Neural progenitor cell (in vitro differentiated cells): ENCODE data around the gene CAPN12. TPM values are rescaled to one million over a fixed set of nuclear protein-coding genes. Genes with fewer than 3 reads are reported as not detected.
A peak's percentile ranks its signal among the peaks of the same experiment; 100 is the strongest.

Source experiments
- DNase-seq: peaks from one replicate; pipeline ENCODE4 v3.0.0-alpha.2; 2016; ENCODE audit warnings: low spot score
- H2AFZ ChIP-seq: fragments of 200-600 bp; sonication (generic); replicated peaks from 2 replicates; pipeline ENCODE4 v1.6.1; 2016; ENCODE audit warnings: antibody characterized with exemption
- H3F3A ChIP-seq: fragments of 200-600 bp; sonication (generic); 2 replicates; pipeline ENCODE4 v1.6.1; 2016; ENCODE audit warnings: antibody characterized with exemption, low read depth
- H3K27ac ChIP-seq: fragments of 200-600 bp; sonication (generic); 2 replicates; pipeline ENCODE4 v1.5.1; 2016; ENCODE audit warnings: mild to moderate bottlenecking
- H3K27me3 ChIP-seq: fragments of 200-600 bp; sonication (generic); 2 replicates; pipeline ENCODE4 v1.6.1; 2016; ENCODE audit warnings: mild to moderate bottlenecking, moderate library complexity
- H3K36me3 ChIP-seq: fragments of 200-600 bp; sonication (generic); 2 replicates; pipeline ENCODE4 v1.5.1; 2016
- H3K4me1 ChIP-seq: fragments of 200-600 bp; sonication (generic); 2 replicates; pipeline ENCODE4 v1.6.1; 2016; ENCODE audit warnings: mixed run types
- H3K4me2 ChIP-seq: fragments of 200-600 bp; sonication (generic); 2 replicates; pipeline ENCODE4 v1.6.1; 2016
- H3K4me3 ChIP-seq: fragments of 200-600 bp; sonication (generic); 2 replicates; pipeline ENCODE4 v1.5.1; 2016
- H3K79me2 ChIP-seq: fragments of 200-600 bp; sonication (generic); 2 replicates; pipeline ENCODE4 v1.6.1; 2016; ENCODE audit warnings: low read depth
- H3K9ac ChIP-seq: fragments of 200-600 bp; sonication (generic); 2 replicates; pipeline ENCODE4 v1.6.1; 2016
- H3K9me3 ChIP-seq: fragments of 200-600 bp; sonication (generic); 2 replicates; pipeline ENCODE4 v1.5.1; 2016; ENCODE audit warnings: low read depth
- H4K20me1 ChIP-seq: fragments of 200-600 bp; sonication (generic); 2 replicates; pipeline ENCODE4 v1.6.1; 2016; ENCODE audit warnings: low read depth
- H3K27ac Mint-ChIP-seq: 3 replicates; pipeline ENCODE4 v1.8.0; 2021; ENCODE audit warnings: mixed read lengths
- H3K27me3 Mint-ChIP-seq: 2 replicates; pipeline ENCODE4 v1.8.0; 2022; ENCODE audit warnings: low read depth, mild to moderate bottlenecking, inconsistent platforms, moderate library complexity, mixed read lengths; ENCODE audit not compliant: insufficient read depth
- H3K36me3 Mint-ChIP-seq: 3 replicates; pipeline ENCODE4 v1.8.0; 2021; ENCODE audit warnings: mixed read lengths
- H3K4me1 Mint-ChIP-seq: 3 replicates; pipeline ENCODE4 v1.8.0; 2021; ENCODE audit warnings: mixed read lengths
- H3K4me3 Mint-ChIP-seq: 3 replicates; pipeline ENCODE4 v1.8.0; 2021; ENCODE audit warnings: mild to moderate bottlenecking, moderate library complexity, mixed read lengths
- H3K9me3 Mint-ChIP-seq: 3 replicates; pipeline ENCODE4 v1.8.0; 2020; ENCODE audit warnings: mixed read lengths
- EZH2 ChIP-seq: fragments of 200-600 bp; sonication (generic); IDR thresholded peaks from 2 replicates; pipeline ENCODE4 v1.6.1; 2017; ENCODE audit warnings: antibody characterized with exemption, mild to moderate bottlenecking, moderate library complexity
- EZH2phosphoT487 ChIP-seq: fragments of 200-600 bp; sonication (generic); IDR thresholded peaks from 2 replicates; pipeline ENCODE4 v1.6.1; 2017; ENCODE audit warnings: antibody characterized with exemption
- total RNA-seq: library from RNA; depleted of rRNA; stranded (reverse); fragments of >200 nt; gene quantifications from 2 replicates; pipeline ENCODE4 v1.2.3, GENCODE V29; 2015; ENCODE audit warnings: low replicate concordance
- TF ChIP-seq, protein P1 (sequence below): fragments of 200-600 bp; sonication (generic); IDR thresholded peaks from 2 replicates; pipeline ENCODE4 v1.5.1; 2017; ENCODE audit warnings: antibody characterized with exemption, mild to moderate bottlenecking

CAPN12 gene
- total RNA-seq, 1 donor from 2014 or later = 1.0 TPM

DNA sequence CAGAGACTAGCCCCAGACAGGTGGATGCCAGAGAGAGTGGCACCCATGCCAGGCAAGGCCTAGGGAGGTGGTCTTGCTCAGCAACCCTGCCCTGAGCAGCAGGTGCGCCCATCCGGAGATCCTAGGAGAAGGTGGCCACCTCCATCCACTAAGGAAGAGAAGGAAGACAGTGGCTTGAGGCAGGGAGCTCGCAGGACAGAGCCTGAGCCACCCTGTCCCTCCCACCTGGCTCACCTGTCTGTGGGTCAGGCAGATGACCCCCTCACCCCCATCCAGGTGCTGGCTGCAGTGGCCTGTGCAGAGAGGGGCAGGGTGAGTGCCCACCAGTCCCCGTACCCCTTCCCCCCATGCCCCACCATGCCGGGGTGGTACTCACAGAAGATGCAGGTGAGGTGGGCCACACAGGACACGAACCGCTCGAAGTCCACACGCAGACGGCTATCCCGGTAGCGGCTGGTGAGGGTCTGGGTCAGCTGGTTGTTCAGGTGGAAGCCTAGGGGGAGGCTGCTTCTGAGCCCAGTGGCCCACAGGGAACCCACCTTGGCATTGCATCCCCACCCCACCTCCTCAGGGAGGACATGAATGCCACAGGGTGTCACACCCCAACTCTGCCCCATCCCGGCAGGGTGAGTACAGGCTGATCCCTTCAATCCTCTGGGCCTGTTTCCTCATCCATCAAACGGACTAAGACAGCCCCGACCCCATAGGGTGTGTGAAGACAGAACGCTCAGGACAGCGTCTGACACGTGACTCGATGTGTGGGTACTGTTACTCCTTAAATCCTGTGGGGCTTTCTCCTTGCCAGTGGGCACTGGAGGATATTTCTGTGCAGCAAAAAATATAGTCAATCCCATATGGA lies 13.3 kb downstream of the CAPN12 start:
- TF ChIP-seq, protein P1, sequence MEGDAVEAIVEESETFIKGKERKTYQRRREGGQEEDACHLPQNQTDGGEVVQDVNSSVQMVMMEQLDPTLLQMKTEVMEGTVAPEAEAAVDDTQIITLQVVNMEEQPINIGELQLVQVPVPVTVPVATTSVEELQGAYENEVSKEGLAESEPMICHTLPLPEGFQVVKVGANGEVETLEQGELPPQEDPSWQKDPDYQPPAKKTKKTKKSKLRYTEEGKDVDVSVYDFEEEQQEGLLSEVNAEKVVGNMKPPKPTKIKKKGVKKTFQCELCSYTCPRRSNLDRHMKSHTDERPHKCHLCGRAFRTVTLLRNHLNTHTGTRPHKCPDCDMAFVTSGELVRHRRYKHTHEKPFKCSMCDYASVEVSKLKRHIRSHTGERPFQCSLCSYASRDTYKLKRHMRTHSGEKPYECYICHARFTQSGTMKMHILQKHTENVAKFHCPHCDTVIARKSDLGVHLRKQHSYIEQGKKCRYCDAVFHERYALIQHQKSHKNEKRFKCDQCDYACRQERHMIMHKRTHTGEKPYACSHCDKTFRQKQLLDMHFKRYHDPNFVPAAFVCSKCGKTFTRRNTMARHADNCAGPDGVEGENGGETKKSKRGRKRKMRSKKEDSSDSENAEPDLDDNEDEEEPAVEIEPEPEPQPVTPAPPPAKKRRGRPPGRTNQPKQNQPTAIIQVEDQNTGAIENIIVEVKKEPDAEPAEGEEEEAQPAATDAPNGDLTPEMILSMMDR = no peak
- TF ChIP-seq EZH2phosphoT487 (no peak), EZH2 (no peak)
- Histone ChIP-seq H4K20me1 (peaks cover 15% of the 10 kb centered on the region), H3K27me3 (peaks cover under 1% of the 10 kb centered on the region), H3K4me1 (peaks cover 7% of the 10 kb centered on the region), H3K36me3 (no peaks in the 10 kb centered on the region), H3K4me3 (no peak overlapping the region), H3K79me2 (no peaks in the 10 kb centered on the region), H3K9ac (no peak overlapping the region), H3K9me3 (no peaks in the 10 kb centered on the region), H2AFZ (no peak overlapping the region), H3F3A (peaks cover 26% of the 10 kb centered on the region), H3K27ac (no peak overlapping the region), H3K4me2 (no peak overlapping the region)
- Mint-ChIP-seq H3K36me3 (peaks cover 11% of the 10 kb centered on the region), H3K4me1 (peaks cover 7% of the 10 kb centered on the region), H3K4me3 (no peak overlapping the region), H3K9me3 (no peaks in the 10 kb centered on the region), H3K27me3 (peaks cover 6% of the 10 kb centered on the region), H3K27ac (no peak overlapping the region)
- no peak for DNase-seq

DNA sequence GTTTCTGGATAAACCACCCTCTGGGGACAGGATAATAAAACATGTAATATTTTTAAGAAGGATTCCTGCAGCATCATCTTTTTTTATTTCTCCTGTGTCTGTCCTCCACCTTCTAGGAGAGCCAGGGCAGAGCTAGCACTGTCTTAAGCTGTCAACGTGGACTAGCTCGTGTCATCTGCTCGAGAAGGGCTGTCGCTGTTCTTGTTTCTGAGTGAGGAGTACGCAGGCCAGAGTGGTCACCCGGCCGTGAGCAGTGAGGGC lies 13.9 kb downstream of the CAPN12 start:
- Histone ChIP-seq H4K20me1 (peaks cover 15% of the 10 kb centered on the region), H3K4me3 (no peak overlapping the region)

DNA sequence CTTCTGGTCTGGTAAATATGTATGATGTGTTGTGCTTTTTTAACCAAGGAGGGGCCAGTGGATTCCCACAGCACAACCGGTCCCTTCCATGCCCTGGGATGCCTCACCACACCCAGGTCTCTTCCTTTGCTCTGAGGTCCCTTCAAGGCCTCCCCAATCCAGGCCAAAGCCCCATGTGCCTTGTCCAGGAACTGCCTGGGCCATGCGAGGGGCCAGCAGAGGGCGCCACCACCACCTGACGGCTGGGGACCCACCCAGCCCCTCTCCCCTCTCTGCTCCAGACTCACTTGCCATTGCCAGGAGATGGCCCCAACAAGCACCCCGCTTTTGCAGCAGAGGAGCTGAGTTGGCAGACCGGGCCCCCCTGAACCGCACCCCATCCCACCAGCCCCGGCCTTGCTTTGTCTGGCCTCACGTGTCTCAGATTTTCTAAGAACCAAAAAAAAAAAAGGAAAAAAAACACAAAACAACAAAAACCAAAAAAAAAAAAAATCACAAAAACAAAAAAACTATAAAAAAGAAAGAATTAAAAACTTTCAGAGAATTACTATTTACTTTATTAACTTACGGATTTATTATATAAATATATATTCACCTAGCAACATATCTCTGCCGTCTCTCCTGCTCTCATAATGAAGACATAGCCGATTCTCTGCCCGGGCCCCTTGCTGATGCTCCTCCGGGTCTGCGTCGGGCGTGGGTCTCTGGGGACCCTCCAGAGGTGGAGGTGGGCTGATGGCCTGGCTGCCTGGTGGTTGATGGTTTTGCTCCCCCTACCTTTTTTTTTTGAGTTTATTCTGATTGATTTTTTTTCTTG lies 14.4 kb downstream of the CAPN12 start:
- Histone ChIP-seq H3K27me3 (no peaks in the 10 kb centered on the region), H2AFZ (no peak overlapping the region), H3K4me1 (peaks cover 6% of the 10 kb centered on the region), H3K36me3 (no peaks in the 10 kb centered on the region), H3K4me3 (no peak overlapping the region), H4K20me1 (peaks cover 13% of the 10 kb centered on the region), H3K9me3 (no peaks in the 10 kb centered on the region), H3K9ac (no peak overlapping the region), H3K27ac (no peak overlapping the region), H3K4me2 (no peak overlapping the region), H3F3A (peaks cover 20% of the 10 kb centered on the region), H3K79me2 (no peaks in the 10 kb centered on the region)
- Mint-ChIP-seq H3K9me3 (no peaks in the 10 kb centered on the region), H3K4me3 (peak overlapping the region; percentile 30), H3K27me3 (peaks cover 5% of the 10 kb centered on the region), H3K4me1 (peaks cover 5% of the 10 kb centered on the region), H3K36me3 (peaks cover 11% of the 10 kb centered on the region), H3K27ac (no peak overlapping the region)
- peak; percentile 88 for DNase-seq
- TF ChIP-seq, protein P1 = peak; percentile 96
- TF ChIP-seq EZH2phosphoT487 (no peak), EZH2 (no peak)

More for the DNA sequence above, 13.9 kb downstream of the CAPN12 start:
- no peak for DNase-seq
- Mint-ChIP-seq H3K9me3 (no peaks in the 10 kb centered on the region), H3K4me3 (no peak overlapping the region), H3K36me3 (peaks cover 11% of the 10 kb centered on the region), H3K27me3 (peaks cover 7% of the 10 kb centered on the region), H3K4me1 (peaks cover 7% of the 10 kb centered on the region), H3K27ac (no peak overlapping the region)
- Histone ChIP-seq H3K4me1 (peaks cover 7% of the 10 kb centered on the region), H3K36me3 (no peaks in the 10 kb centered on the region), H3K4me2 (no peak overlapping the region), H3K9me3 (no peaks in the 10 kb centered on the region), H3K27me3 (no peaks in the 10 kb centered on the region), H3F3A (peaks cover 26% of the 10 kb centered on the region), H3K79me2 (no peaks in the 10 kb centered on the region), H3K9ac (no peak overlapping the region), H2AFZ (no peak overlapping the region), H3K27ac (no peak overlapping the region)
- TF ChIP-seq, protein P1 = no peak
- TF ChIP-seq EZH2 (no peak), EZH2phosphoT487 (no peak)
